Measurements from ENCODE around the gene INAFM2.

DNA sequence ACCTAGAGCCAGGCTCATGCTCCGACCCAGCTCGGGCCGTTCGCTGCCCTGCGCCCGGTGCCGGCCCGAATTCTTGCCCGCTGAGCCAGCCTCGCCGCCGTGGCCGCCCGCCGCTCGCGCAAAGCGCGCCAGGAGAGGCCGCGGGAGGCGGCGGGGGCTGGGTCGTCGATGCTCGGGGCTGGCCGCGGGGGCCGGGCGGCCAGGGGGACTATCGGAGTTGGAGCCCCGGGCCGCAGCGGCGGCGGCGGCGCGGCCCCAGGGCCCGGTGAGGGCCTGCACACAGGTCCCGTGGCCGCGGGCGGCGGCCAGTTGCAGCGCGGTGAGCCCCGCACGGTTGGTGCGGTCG, 41.7 kb upstream of the INAFM2 start:
- TF ChIP-seq, protein P1, sequence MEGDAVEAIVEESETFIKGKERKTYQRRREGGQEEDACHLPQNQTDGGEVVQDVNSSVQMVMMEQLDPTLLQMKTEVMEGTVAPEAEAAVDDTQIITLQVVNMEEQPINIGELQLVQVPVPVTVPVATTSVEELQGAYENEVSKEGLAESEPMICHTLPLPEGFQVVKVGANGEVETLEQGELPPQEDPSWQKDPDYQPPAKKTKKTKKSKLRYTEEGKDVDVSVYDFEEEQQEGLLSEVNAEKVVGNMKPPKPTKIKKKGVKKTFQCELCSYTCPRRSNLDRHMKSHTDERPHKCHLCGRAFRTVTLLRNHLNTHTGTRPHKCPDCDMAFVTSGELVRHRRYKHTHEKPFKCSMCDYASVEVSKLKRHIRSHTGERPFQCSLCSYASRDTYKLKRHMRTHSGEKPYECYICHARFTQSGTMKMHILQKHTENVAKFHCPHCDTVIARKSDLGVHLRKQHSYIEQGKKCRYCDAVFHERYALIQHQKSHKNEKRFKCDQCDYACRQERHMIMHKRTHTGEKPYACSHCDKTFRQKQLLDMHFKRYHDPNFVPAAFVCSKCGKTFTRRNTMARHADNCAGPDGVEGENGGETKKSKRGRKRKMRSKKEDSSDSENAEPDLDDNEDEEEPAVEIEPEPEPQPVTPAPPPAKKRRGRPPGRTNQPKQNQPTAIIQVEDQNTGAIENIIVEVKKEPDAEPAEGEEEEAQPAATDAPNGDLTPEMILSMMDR (IDR thresholded peaks at IDR 0.05) = no peak
- TF ChIP-seq POLR2AphosphoS5 (IDR thresholded peaks at IDR 0.05) = no peak

Measured in esophagus muscularis mucosa (tissue), 3 donors.